GM21423 (cell line): ENCODE results near the gene SLC6A1.

ENCODE experiments used
- ATAC-seq: cut with Tn5 transposase; IDR thresholded peaks from one replicate; pipeline ENCODE4 v1.9.1; 2021; ENCODE audit warnings: mild to moderate bottlenecking, moderate library complexity; ENCODE audit not compliant: unreplicated experiment

SLC6A1 gene

DNA sequence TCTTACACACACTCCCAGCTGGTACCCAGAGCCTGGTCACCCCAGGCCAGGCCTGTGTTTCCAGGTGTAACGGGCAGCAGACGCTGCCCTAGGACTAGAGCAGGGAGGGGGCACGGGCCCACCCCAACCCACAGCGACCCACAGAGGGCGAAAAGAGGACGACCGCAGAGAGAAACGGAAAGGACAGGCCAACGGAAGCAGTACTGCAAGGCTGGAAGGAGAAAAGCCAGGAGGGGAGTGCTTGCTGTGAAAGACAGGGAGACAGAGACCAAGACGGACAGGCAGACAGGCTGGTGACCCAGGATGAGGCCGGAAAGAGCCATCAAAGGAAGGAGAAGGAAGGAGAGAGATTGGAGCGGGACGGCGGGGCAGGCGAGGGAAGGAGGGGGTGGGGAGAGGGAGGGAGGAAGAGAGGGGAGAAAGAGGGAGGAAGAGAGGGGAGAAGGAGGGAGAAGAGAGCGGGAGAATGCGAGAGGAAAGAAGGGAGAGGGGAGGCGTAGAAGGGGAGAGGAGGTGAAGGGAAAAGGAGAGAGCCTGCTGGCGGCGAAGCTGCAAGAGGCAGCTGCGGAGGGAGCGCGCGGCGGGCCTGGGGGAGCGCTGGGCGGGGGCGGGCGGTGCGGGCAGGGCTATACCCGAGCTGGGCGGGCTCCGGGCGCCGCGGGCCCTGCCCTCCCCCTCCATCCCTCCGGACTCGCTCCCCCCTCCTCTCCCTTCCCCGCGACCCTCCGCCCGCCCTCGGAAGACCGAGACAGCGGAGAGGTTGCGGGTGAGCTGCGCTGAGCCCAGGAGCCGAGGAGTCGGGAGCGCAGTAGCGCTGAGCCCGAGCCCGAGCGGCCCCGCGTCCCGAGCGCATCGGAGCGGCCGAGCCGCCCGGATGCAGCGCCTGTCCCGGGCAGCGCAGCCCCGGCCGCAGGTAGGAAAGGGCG, at the start of gene SLC6A1:
Gene SLC6A1, plus strand, starts transcription at position 732 of the 926 bp plus-strand sequence. CDS start 24,464 bp downstream, outside the sequence.
- no peak for ATAC-seq

DNA sequence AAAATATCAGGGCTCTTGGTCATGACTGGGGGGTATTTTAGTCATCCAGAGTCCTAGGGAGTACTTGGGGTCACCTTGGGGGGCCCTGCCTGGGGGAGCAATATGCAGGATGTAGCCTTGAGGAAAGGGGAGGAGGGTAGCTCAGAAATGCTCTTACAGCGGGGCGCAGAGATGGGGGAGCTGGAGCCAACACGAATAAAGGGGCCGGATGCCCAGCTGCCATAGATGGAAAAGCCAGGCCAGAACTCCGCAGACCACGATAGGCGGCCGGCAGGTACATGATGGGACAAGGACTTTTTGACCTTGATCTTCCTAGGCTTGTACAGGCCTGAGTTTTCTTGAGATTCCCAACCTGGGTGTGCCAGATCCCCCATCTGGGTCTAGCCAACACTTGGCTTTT, 47.7 kb upstream of the SLC6A1 start:
- no peak for ATAC-seq

DNA sequence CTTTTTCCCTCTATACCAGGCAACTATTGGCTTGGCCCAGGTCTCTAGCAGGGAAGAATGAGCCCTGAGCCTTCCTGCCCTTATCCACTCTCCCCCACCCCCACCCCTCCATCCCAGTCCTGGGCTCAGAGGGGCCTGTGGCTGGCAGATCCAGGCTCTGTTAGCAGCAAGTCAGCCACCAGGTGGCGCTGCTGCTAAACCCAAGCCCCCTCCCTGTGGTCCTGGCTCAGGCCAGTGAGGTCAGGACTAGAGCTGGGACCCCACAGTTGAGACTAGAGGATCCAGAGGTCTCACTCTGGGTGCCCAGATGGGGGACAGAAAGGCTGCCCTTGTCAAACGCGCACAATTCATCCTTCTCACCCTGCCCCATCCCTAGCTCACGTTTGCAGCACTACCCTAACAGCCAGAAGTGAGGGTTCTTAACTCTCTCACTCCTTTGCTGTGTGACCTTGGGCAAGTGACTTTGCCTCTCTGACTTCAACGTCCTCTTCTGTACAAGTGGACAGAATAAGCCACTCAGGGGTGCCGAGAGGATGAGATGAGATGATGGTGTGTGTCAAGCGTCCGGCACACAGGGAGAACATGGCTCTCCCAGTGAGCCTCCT, 46.8 kb upstream of the SLC6A1 start:
- no peak for ATAC-seq

DNA sequence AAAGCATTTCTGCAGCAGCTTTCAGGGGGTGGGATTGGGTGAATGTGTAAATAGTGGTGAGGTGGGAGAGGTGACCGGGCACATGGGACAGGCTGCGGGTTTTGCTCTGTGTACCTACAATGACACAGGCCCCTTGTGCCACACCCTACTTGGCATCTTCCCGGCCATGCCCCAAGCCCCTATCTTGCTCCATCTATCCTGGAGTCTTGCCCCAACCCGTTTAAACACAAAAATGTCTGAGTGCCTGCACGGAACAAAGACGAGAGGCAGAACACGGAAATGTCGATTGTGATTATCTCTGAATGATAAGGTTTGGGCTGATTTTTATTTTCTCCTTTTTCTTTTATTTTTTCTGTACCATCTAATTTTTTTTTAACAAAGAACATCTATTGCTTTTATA, 46.0 kb upstream of the SLC6A1 start:
- no peak for ATAC-seq

DNA sequence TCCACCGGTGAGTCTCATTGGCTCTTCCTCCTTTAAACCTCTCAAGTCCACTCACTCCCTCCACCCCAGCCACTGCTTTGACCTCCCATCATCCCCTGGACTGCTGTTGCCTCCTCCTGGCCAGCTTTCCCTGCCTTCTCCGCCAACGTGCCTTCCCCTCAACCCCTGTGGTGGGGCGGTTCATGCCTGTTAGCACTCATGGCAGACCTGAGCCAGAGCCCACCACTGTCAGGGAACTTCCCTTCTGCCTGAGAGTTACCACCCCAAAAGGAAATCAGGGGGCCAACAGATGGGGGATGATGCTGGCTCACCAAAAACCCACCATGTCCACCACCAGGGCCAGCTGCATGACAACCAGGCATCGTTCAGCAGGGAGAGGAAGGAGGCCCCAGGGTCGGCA, 44.2 kb upstream of the SLC6A1 start:
- ATAC-seq = no peak

DNA sequence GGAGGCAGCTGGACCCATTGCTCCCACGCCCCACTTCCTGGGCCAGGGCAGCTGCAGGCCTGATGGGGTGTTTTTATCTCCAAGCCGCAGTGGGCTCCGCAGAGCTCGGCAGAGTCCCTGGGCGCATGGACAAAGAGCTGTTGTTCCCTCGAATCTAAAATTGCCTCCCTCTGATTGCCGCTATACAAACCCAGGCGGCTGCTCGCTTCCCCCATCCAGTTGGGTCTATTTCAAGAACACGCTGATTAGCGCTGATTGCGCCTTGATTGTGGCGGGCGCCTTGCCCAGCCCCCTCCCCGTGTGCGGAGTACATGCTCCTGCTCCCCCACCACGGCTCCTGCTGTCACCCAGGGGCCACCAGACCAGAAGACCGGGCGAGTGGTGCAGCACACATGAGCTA, 43.4 kb upstream of the SLC6A1 start:
- ATAC-seq = no peak

DNA sequence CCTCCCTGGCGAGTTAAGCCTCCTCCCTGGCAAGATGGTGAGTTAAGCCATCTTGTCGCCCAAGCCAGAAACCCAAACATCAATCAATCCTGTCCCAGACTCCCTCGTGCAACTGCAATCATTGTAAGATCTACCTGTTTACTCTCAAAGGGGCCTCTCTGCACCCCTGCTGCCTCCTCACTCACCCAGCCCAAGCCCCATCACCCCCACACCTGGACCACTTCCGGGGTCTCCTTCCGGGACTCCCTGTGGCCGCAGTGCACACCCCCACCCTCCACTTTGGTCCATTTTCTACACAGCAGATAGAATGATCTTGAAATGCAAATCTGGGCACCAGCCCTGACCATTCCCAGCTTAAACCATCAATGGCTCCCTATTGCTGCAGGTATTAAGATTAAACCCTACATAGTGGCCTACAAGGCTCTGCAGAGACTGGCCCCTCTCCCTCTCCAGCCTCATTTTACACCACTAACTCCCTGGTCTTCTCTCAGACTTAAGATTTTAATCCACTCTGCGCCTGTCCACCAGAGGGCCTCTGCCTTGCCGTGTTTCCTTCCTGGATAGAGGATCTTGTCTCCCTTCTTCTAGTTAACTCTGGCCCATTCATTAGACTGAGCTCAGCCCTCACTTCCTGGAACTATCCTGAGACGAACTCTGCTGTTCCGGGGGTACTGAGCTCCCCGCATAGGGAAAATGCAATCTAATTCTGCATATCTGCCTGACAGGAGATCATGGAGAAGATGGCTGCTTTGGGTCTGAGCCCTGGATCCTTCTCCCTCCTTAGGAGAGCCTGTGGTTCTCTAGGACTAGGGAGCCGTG, 41.9 kb upstream of the SLC6A1 start:
- ATAC-seq = no peak

DNA sequence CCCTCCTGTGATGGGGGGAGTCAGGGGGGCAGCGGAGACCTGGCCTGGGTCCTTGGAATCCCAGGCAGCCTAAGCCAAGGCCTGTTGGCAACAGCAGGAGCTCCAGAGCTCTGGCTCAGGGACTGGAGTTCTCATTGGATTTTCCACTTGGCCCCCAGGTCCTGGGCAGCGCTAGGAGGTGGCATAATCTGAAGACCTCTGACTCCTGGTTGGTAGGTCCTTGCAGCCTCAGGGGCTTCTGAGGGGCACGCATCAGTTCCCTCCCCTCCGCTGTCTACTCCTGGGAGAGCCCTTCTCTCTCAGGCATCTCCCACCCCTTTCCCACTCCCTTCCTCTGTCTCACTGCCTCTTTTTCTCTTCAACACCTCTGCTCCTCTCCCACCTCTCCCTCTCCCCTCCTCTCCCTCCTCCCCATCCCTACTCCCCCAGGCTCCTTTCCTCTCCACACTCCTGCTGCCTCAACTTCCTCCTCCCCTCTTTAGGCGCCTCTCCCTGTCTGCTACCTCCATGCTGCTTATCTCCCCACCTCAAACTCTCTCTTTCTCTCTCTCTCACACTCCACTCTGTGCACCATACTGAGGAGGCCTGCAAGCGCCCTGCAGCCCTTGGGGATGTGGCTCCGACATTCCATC, 41.1 kb upstream of the SLC6A1 start:
- ATAC-seq = no peak

DNA sequence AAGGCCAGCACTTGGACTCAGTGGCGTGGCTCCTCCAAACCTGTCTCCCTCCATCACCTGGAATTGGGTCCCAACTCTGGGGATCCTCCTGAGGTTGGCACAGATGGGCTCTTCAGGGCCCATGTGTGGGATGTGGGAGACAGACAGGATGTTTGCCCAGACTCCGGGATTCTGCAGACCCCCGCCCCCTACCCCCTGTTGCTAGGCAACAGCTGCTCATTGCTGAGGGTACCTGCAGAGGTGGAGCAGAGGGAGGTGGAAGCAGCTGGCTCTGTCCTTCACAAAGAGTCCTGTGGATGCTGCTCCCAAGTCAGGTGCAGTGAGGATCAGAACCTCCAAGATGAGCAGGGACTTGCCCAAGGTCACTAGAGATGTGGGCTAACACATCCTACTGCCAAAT, 40.0 kb upstream of the SLC6A1 start:
- ATAC-seq = no peak

DNA sequence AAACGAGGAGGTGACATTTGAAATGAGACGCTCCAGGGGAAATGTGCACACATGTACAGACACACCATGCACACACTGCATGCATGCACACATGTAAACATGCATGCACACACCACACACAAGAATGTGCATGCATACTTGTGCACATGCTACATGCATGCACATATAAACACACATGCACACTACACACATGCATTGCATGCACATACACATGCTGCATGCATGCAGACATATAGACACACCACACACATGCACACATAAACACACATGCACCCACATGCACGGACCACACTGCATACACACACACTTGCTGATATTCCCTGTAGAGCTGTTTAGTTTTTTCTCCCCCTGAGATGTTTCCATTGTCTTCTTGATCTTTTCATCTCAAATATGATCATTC, 37.8 kb upstream of the SLC6A1 start:
- ATAC-seq = no peak

DNA sequence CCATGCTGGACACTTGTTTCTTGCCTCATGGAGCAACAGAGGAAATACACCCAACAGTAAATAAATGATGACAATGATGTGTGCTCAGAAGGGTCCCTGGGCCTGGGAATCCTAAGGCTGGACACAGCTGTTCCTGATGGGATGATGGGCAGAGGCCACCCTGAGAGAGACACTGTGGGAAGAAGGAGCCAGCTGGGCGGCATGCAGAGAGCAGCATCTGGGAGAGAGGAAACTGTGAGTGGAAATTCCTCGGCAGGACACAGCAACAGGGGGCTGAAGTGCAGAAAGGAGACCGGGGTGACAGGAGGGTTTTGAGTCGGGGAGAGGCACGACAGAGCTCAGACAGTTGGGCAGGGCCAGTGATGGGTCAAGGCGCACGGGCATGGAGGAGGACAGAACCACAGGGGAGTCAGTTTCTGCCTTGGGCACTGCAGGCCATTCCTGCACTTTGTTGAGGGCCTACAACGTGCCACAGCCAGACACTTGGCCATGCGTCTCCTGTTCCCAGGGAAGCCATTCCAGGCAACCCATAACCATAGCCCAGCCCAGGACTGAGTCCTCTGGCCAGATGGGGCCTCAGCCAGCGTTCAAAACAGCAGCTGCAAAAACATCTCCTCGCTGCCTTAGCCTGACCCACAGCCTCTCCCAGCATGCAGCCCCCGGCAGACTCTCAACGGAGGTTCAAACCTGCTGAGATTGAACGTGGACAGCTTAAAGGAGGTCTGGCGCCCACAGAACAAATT, 36.7 kb upstream of the SLC6A1 start:
- ATAC-seq = no peak

DNA sequence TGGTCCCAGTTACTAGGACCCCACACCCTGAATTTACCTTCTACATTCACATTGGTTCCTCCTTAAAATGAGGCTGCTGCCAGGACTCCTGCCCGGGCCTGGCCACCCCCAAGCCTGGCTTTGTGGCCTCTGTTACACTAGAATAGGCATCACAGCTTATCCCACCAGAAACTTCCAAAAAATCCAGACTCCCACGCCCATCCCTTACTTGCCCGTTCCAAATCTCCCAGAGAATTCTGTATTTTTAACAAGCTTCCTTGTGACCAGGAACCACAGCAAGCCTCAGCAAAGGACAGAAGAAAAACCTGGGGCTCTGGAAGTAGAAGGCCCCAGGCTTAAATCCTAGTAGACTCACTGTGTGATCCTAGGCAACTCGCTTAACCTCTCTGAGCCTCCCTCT, 36.0 kb upstream of the SLC6A1 start:
- ATAC-seq = no peak

DNA sequence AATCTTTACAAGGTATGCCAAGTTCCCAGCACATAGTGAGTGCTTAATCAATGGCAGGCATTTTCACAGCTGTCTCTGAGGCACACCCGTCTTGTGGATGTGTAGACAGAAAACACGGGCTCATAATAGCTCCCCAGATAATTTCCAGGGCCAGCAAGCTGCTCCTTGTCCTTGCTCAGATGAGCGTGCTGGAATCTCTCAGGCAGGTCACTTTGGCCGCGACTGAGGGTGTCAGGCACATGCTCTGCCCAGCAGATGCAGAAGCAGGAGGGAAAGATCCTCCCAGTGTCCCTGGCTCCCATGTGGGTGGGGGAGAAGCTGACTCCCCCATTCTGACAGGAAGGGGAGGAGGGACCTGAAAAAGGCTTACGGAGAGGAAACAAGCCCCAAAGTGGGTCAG, 35.6 kb upstream of the SLC6A1 start:
- no peak for ATAC-seq

DNA sequence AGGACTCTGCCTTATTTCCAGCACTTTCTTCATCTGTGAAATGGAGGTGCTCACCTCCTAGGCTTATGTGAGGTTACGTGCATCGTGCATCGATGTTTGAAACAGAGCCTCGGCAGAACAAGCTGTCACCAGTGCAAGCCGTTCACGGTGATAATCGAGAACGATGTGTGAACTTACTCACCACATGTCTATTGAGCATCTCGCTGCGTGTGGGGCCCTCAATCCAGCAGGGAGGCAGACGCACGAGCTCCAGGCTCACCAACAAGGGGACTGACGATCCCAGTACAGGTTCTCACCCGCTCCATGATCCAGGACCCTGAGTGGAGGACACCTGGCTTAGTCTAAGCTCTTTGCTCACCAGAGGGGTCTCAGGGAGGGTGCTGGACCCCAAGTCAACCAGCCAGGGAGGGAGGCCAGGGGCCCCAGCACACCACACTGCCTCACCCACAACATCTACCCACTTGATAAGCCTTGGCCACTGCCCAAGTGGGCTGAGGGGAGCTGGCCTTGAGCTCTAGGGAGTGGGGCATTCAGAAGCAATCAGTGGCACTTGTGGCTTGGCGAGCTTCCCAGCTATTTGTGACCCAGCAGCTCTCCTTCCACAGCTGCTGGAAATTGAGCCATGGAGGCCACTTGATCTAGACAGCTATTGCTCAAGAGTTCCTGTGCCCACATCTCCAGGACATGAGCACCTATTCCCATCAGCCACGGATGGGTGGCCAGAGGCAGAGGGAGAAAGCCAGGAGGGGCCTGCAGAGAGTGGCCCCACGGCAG, 34.4 kb upstream of the SLC6A1 start:
- ATAC-seq = no peak

DNA sequence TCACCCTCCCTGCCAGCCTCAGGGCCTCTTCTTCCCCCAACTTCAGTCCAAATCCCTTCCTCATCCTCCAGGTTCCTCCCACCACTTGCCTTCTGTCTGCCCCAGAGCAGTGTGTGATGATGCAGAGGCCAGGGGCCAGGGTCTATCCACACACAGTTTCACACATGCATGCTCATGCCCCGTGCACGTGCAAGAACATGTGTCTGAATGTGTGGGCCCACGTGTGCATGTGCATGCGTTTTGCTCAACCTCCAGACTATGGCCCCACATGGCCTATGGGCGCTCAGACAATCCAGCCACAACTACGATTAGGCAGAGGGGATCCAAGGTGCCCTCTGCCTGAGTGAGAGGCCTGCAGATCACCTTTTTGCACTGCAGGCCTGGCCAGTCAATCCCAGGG, 32.3 kb upstream of the SLC6A1 start:
- ATAC-seq = no peak

DNA sequence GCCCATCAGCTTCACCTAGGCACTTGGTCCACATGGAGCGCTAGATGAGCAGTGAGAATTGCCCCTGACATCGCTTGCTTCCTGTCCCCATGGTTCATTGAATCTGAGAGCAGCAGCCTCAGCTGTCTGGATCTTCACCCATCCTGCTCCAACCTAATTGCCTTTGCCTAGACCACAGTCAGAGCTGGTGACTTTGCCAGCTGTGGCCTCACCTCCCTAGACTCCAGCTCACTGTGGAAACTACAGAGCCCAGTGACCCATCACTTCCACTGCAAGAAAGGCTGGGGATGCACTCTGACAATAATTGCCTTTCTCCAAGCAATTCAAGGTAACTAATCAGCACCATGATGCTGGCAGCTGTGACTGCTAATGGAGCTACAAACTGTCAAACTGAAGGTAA, 30.6 kb upstream of the SLC6A1 start:
- ATAC-seq = no peak

DNA sequence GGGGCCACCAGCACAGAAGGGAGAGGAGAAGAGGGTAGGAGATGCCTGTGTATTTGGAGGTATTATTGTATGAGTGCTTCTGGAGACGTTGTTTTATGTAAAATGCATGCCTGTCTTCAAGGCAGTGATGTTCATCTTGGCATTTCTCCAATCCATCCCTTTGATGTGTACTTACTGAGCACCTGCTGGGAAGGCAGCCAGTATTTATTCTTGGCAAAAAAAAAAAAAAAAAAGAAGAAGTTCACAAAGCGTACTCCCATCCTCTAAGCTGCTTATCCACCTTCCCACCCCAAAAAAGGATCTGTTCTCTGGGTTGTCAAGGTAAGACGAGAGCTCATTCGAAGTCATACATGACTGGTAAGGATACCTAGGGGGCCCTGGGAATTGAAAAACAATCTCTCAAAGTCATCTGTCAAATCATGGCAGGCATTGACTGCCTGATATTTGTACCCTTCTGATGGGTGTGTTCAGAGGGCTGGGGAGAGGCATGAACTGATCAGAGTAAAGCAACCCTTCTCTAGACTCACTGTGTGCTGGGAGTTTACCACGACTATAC, 30.0 kb upstream of the SLC6A1 start:
- no peak for ATAC-seq

DNA sequence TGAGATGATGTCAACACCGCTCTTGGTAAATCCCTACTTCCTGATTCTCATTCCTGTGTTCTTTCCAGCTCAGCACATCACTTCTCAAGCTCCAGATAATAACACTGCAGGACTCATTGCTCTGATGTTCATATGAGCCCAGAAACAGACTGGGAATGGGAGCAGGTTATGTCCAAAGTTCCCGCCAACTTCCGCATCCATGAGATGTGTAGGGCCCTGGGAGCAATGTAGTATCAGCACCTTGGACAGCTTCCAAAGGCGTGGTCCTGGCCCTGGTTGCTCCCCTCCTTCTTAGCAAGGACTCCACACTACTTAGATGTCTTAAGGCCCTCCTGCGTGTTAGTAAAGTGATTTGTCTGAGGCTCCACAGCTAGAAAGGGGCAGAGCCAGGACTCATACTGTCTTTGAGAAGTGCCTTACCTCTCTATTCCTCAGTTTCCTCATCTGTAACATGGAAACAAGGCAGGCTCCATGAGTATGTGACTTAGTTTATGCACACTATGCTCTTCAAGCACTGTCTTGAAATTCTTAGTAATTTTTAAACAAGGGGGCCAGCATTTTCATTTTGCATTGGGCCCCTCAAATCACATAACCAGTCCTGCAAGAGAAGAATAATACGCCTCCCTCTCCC, 27.9 kb upstream of the SLC6A1 start:
- ATAC-seq = no peak

DNA sequence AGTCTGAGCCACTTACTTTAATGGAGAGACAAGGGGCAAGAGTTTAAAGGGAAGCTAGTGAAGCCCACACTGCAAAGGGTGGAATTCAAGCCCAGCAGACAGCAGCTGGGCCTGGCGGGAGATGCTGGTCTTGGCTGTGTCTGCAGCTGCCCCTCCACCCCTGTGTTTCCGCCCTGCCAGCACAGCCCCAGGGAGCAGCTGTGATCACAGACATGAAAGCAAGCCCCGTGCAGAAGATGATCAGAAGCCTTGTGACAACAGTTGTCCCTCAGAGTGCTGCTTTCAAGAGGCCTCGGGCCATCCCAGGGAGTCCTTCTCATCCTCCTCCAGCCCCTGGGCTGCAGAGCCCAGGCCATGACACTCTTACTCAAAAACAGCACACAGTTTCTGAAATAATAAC, 24.1 kb upstream of the SLC6A1 start:
- no peak for ATAC-seq
